Stimulated activated CD8-positive, alpha-beta memory T cell treated with anti-CD3 and anti-CD28 coated beads, Interleukin-15, amount 100 ng/mL, for 48 hours (primary cell): ENCODE measurements around the gene MRPS15.
"Not testable (repeated sequence)": the region's sequence is repeated elsewhere in the genome, so short reads cannot be mapped to it uniquely, and the experiment has no call there.

Source experiments
- DNase-seq, 2 donors: peaks; one replicate each; pipeline ENCODE4 v3.0.0-alpha.2; 2020; ENCODE audit warnings: low read depth in 2 of 2

The MRPS15 gene

GRCh38 chr1:36463803-36464604, at the start of gene MRPS15:
TSS of gene MRPS15 (minus strand) at chr1:36464384. CDS start at chr1:36464275, 109 bp downstream.
- DNase-seq: peak; percentile 90 to 92

- no peak for DNase-seq
Measured at GRCh38 chr1:36512842-36513241, 48.7 kb upstream of the MRPS15 start.

- no peak for DNase-seq
Measured at GRCh38 chr1:36511804-36512798, 47.9 kb upstream of the MRPS15 start.

GRCh38 chr1:36511220-36511619, 47.0 kb upstream of the MRPS15 start:
- not testable (repeated sequence) for DNase-seq

GRCh38 chr1:36510418-36510817, 46.2 kb upstream of the MRPS15 start:
- no peak for DNase-seq

GRCh38 chr1:36508257-36508656, 44.1 kb upstream of the MRPS15 start:
- DNase-seq: no peak

GRCh38 chr1:36506276-36506920, 42.2 kb upstream of the MRPS15 start:
- no peak for DNase-seq

GRCh38 chr1:36503733-36504132, 39.5 kb upstream of the MRPS15 start:
- DNase-seq: no peak

- DNase-seq: no peak
Measured at GRCh38 chr1:36503159-36503558, 39.0 kb upstream of the MRPS15 start.

- DNase-seq: no peak
Measured at GRCh38 chr1:36502616-36503015, 38.4 kb upstream of the MRPS15 start.

GRCh38 chr1:36501911-36502310, 37.7 kb upstream of the MRPS15 start:
- not testable (repeated sequence) for DNase-seq

GRCh38 chr1:36497207-36497606, 33.0 kb upstream of the MRPS15 start:
- DNase-seq: no peak

GRCh38 chr1:36494971-36495370, 30.8 kb upstream of the MRPS15 start:
- DNase-seq: no peak

GRCh38 chr1:36493524-36493923, 29.3 kb upstream of the MRPS15 start:
- DNase-seq: no peak

GRCh38 chr1:36492491-36492890, 28.3 kb upstream of the MRPS15 start:
- DNase-seq: no peak

- DNase-seq: not testable (repeated sequence)
Measured at GRCh38 chr1:36489258-36490051, 25.3 kb upstream of the MRPS15 start.

GRCh38 chr1:36487906-36488305, 23.7 kb upstream of the MRPS15 start:
- DNase-seq: no peak

GRCh38 chr1:36487336-36487725, 23.1 kb upstream of the MRPS15 start:
- not testable (repeated sequence) for DNase-seq

- DNase-seq: no peak
Measured at GRCh38 chr1:36486439-36487335, 22.5 kb upstream of the MRPS15 start.

GRCh38 chr1:36486093-36486438, 21.9 kb upstream of the MRPS15 start:
- no peak for DNase-seq
